IMR-90 (cell line): ENCODE data around the gene NDUFV2. TPM values are rescaled to one million over a fixed set of nuclear protein-coding genes. Genes with fewer than 3 reads are reported as not detected.

Experiments used
- ATAC-seq: fragments of 200-7000 bp; cut with Tn5 transposase; 2 replicates; pipeline ENCODE4 v1.9.1; 2020; ENCODE audit warnings: low read depth, mild to moderate bottlenecking, moderate library complexity
- BruUV-seq: library from RNA; stranded (reverse); fragments of 400-500 nt; replicated peaks from 2 replicates; lab custom pipeline; 2021; lab: Mats Ljungman, UMichigan
- CTCF ChIA-PET: fragments of 300-600 bp; formaldehyde crosslinking; extraction: SDS; loops from one replicate; lab custom pipeline; 2021; ENCODE audit warnings: antibody characterized with exemption; lab: Yijun Ruan, JAX
- POLR2A ChIA-PET: fragments of 300-600 bp; sonication (Branson Sonifier 250); formaldehyde crosslinking; loops from one replicate; lab custom pipeline; 2022; ENCODE audit warnings: antibody characterized with exemption; ENCODE audit not compliant: unreplicated experiment; lab: Charles Lee
- DNase-seq: peaks from one replicate; pipeline ENCODE4 v3.0.0; 2013
- H2AFZ ChIP-seq: replicated peaks from 2 replicates; pipeline ENCODE3; 2013; ENCODE audit warnings: low read length, mild to moderate bottlenecking; ENCODE audit not compliant: poor library complexity
- H2AK5ac ChIP-seq: 2 replicates; pipeline ENCODE4 v1.6.1; 2013; ENCODE audit warnings: low read depth, low read length, inconsistent platforms
- H2AK9ac ChIP-seq: replicated peaks from 2 replicates; pipeline ENCODE3; 2013; ENCODE audit warnings: mild to moderate bottlenecking, low read depth, low read length, moderate library complexity; ENCODE audit not compliant: poor library complexity
- H2BK120ac ChIP-seq: 2 replicates; pipeline ENCODE4 v1.6.1; 2013; ENCODE audit warnings: low read depth, low read length, inconsistent platforms
- H2BK15ac ChIP-seq: 3 replicates; pipeline ENCODE4 v1.6.1; 2013; ENCODE audit warnings: low read depth, low read length, inconsistent platforms
- H2BK20ac ChIP-seq: 2 replicates; pipeline ENCODE4 v1.6.1; 2013; ENCODE audit warnings: low read depth, mild to moderate bottlenecking, inconsistent platforms, low read length, moderate library complexity
- H2BK5ac ChIP-seq: 2 replicates; pipeline ENCODE4 v1.6.1; 2013; ENCODE audit warnings: mild to moderate bottlenecking, low read depth, low read length, inconsistent platforms; ENCODE audit not compliant: poor library complexity, severe bottlenecking
- H3K14ac ChIP-seq: replicated peaks from 2 replicates; pipeline ENCODE4 v1.6.1; 2013; ENCODE audit warnings: low read depth, low read length, inconsistent platforms
- H3K18ac ChIP-seq: 2 replicates; pipeline ENCODE4 v1.6.1; 2013; ENCODE audit warnings: low read depth, low read length, control low read depth
- H3K23ac ChIP-seq: 2 replicates; pipeline ENCODE4 v1.6.1; 2013; ENCODE audit warnings: low read depth, low read length, inconsistent platforms
- H3K27ac ChIP-seq: 2 replicates; pipeline ENCODE4 v1.5.1; 2013; ENCODE audit warnings: mild to moderate bottlenecking, control low read depth, low read length; ENCODE audit not compliant: insufficient read depth
- H3K27me3 ChIP-seq: 2 replicates; pipeline ENCODE4 v1.6.1; 2013; ENCODE audit warnings: low read length; ENCODE audit not compliant: control insufficient read depth, insufficient read depth
- H3K36me3 ChIP-seq: 2 replicates; pipeline ENCODE4 v1.6.1; 2013; ENCODE audit warnings: low read length, mixed read lengths; ENCODE audit not compliant: control insufficient read depth, insufficient read depth
- H3K4ac ChIP-seq: 2 replicates; pipeline ENCODE4 v1.6.1; 2013; ENCODE audit warnings: low read depth, low read length, inconsistent platforms
- H3K4me1 ChIP-seq: 2 replicates; pipeline ENCODE4 v1.6.1; 2013; ENCODE audit warnings: low read length, mixed read lengths; ENCODE audit not compliant: control insufficient read depth, insufficient read depth
- H3K4me2 ChIP-seq: 2 replicates; pipeline ENCODE4 v1.6.1; 2013; ENCODE audit warnings: low read depth, mild to moderate bottlenecking, control low read depth, low read length, moderate library complexity
- H3K4me3 ChIP-seq: 2 replicates; pipeline ENCODE4 v1.5.1; 2013; ENCODE audit warnings: low read depth, mild to moderate bottlenecking, control low read depth, low read length, moderate library complexity; ENCODE audit not compliant: insufficient read depth
- H3K56ac ChIP-seq: 2 replicates; pipeline ENCODE4 v1.6.1; 2013; ENCODE audit warnings: low read length, inconsistent platforms; ENCODE audit not compliant: insufficient read depth; ENCODE audit errors: extremely low read depth
- H3K79me1 ChIP-seq, 2 experiments: 2 replicates each; pipeline ENCODE4 v1.6.1; 2013; ENCODE audit warnings: low read length in 2 of 2, inconsistent platforms in 1 of 2, low read depth in 1 of 2
- H3K9ac ChIP-seq: 2 replicates; pipeline ENCODE4 v1.6.1; 2013; ENCODE audit warnings: low read depth, low read length, control low read depth
- H3K9me1 ChIP-seq: 2 replicates; pipeline ENCODE4 v1.6.1; 2013; ENCODE audit warnings: low read length, inconsistent platforms; ENCODE audit not compliant: insufficient read depth
- H3K9me3 ChIP-seq: 2 replicates; pipeline ENCODE4 v1.6.1; 2013; ENCODE audit warnings: low read length; ENCODE audit not compliant: control insufficient read depth, insufficient read depth
- H4K20me1 ChIP-seq: 2 replicates; pipeline ENCODE4 v1.6.1; 2013; ENCODE audit warnings: low read length, inconsistent platforms; ENCODE audit not compliant: insufficient read depth
- H4K5ac ChIP-seq: 2 replicates; pipeline ENCODE4 v1.6.1; 2013; ENCODE audit warnings: mild to moderate bottlenecking, low read depth, low read length, control low read depth
- H4K8ac ChIP-seq, 2 experiments: 2 replicates each; pipeline ENCODE4 v1.6.1; 2013; ENCODE audit warnings: low read depth in 2 of 2, low read length in 2 of 2, control low read depth in 1 of 2, inconsistent platforms in 1 of 2
- H4K91ac ChIP-seq: 2 replicates; pipeline ENCODE4 v1.6.1; 2013; ENCODE audit warnings: low read depth, low read length, inconsistent platforms; ENCODE audit not compliant: insufficient read depth
- MAFK ChIP-seq: IDR thresholded peaks from 2 replicates; pipeline ENCODE4 v1.6.1; 2012; ENCODE audit warnings: low read depth, low read length, improper control_type of control experiment
- POLR2A ChIP-seq: IDR thresholded peaks from 2 replicates; pipeline ENCODE4 v1.6.1; 2012; ENCODE audit warnings: mild to moderate bottlenecking, low read depth, low read length
- RAD21 ChIP-seq: IDR thresholded peaks from 2 replicates; pipeline ENCODE4 v1.6.1; 2012; ENCODE audit warnings: low read length, improper control_type of control experiment
- WGBS, 2 experiments: methylation state at CpG; one replicate each; pipeline versions ENCODE4 v1.1.5 to v1.1.7; 2013; ENCODE audit warnings: missing lambda C conversion rate in 2 of 2; ENCODE audit not compliant: insufficient read length in 1 of 2; ENCODE audit errors: extremely low coverage in 2 of 2; 5-methylcytosine and 5-hydroxymethylcytosine counted together
- dilution Hi-C: fragments of 300-500 bp; cut with HindIII; formaldehyde crosslinking; loops from one replicate; pipeline ENCODE4 v1.14.3; 2018; ENCODE audit warnings: low sequenced_read_pairs; ENCODE audit not compliant: unreplicated experiment
- in situ Hi-C: fragments of 300-500 bp; cut with MboI; formaldehyde crosslinking; loops from 3 replicates; pipeline ENCODE4 v1.14.3; 2019; ENCODE audit warnings: low sequenced_read_pairs, inconsistent platforms, mixed read lengths
- intact Hi-C: fragments of 100-400 bp; cut with micrococcal nuclease; formaldehyde crosslinking; loops from 2 replicates; pipeline ENCODE4 v1.10.0; 2022
- polyA plus RNA-seq, 3 experiments: library from polyadenylated mRNA; depleted of rRNA; stranded (reverse); fragments of >200 nt; gene quantifications; 2 replicates each; pipeline ENCODE4 v1.2.3, GENCODE V29; 2012; ENCODE audit warnings: low replicate concordance in 1 of 3
- total RNA-seq: library from RNA; depleted of rRNA; stranded (reverse); fragments of >200 nt; gene quantifications from 2 replicates; pipeline ENCODE4 v1.2.3, GENCODE V29; 2012
- TF ChIP-seq, protein P1 (sequence below): fragments of 150-350 bp; IDR thresholded peaks from 2 replicates; pipeline ENCODE4 v1.6.1; 2016; ENCODE audit warnings: low read depth, mild to moderate bottlenecking, low read length, moderate library complexity, borderline replicate concordance
- TF ChIP-seq, protein P2 (sequence below): conservative IDR thresholded peaks from 2 replicates; pipeline ENCODE4 v1.5.1; 2012; ENCODE audit warnings: mild to moderate bottlenecking, low read depth, low read length, improper control_type of control experiment

Gene NDUFV2
- total and polyA plus RNA-seq, 2 of the 4 experiments (the other 2 are of a cell fraction) = 106 to 126 TPM

GRCh38 chr18:9130806-9131205 is 28.3 kb downstream of the NDUFV2 start:
- WGBS, 2 experiments = no CpG with 5 or more reads among the region's 2 CpGs
- Histone ChIP-seq H3K14ac (no peak overlapping the region), H3K9me1 (no peaks in the 10 kb centered on the region; the same call in 1 of the 2 replicates), H4K5ac (no peak overlapping the region), H3K4ac (no peak overlapping the region), H3K18ac (no peak overlapping the region), H3K56ac (no peak overlapping the region), H3K9me3 (no peaks in the 10 kb centered on the region), H3K4me1 (peaks cover 7% of the 10 kb centered on the region), H2BK120ac (no peak overlapping the region), H4K91ac (no peak overlapping the region), H3K4me2 (no peak overlapping the region), H2BK5ac (no peak overlapping the region), H3K27me3 (no peaks in the 10 kb centered on the region), H3K27ac (no peak overlapping the region), H3K23ac (0 out of 2 replicates have a peak overlapping the region, but pooled peaks have one; percentile 15), H3K4me3 (no peak overlapping the region), H2AK5ac (no peak overlapping the region), H2BK15ac (no peak overlapping the region), H2BK20ac (no peak overlapping the region), H4K8ac (no peak overlapping the region), H3K36me3 (peaks cover 32% of the 10 kb centered on the region), H2AK9ac (no peak overlapping the region), H4K20me1 (peaks cover under 1% of the 10 kb centered on the region; the same call in 1 of the 2 replicates), H3K79me1 (peaks cover 22 to 40% of the 10 kb centered on the region in 2 experiments), H2AFZ (no peak overlapping the region), H3K9ac (no peak overlapping the region)
- POLR2A ChIA-PET = no interaction called here
- in situ Hi-C loops = loop anchor here (10.0 kb wide), 1 partner anchor 456 kb away; no protein-coding TSS in a partner anchor
- TF ChIP-seq POLR2A (no peak), RAD21 (no peak), MAFK (peak; percentile 95)
- TF ChIP-seq, protein P1, sequence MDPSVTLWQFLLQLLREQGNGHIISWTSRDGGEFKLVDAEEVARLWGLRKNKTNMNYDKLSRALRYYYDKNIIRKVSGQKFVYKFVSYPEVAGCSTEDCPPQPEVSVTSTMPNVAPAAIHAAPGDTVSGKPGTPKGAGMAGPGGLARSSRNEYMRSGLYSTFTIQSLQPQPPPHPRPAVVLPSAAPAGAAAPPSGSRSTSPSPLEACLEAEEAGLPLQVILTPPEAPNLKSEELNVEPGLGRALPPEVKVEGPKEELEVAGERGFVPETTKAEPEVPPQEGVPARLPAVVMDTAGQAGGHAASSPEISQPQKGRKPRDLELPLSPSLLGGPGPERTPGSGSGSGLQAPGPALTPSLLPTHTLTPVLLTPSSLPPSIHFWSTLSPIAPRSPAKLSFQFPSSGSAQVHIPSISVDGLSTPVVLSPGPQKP = no peak
- TF ChIP-seq, protein P2, sequence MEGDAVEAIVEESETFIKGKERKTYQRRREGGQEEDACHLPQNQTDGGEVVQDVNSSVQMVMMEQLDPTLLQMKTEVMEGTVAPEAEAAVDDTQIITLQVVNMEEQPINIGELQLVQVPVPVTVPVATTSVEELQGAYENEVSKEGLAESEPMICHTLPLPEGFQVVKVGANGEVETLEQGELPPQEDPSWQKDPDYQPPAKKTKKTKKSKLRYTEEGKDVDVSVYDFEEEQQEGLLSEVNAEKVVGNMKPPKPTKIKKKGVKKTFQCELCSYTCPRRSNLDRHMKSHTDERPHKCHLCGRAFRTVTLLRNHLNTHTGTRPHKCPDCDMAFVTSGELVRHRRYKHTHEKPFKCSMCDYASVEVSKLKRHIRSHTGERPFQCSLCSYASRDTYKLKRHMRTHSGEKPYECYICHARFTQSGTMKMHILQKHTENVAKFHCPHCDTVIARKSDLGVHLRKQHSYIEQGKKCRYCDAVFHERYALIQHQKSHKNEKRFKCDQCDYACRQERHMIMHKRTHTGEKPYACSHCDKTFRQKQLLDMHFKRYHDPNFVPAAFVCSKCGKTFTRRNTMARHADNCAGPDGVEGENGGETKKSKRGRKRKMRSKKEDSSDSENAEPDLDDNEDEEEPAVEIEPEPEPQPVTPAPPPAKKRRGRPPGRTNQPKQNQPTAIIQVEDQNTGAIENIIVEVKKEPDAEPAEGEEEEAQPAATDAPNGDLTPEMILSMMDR = no peak
- CTCF ChIA-PET = no interaction called here
- dilution Hi-C loops = no loop called here
- no peak for ATAC-seq
- peak; percentile 43 for DNase-seq
- no TSS peak for BruUV-seq
- intact Hi-C loops = no loop called here
